Measurements from ENCODE around the gene SMIM24. TPM values are rescaled to one million over a fixed set of nuclear protein-coding genes. Genes with fewer than 3 reads are reported as not detected.

SMIM24 gene
- total and polyA plus RNA-seq, 4 donors, result 0.10 to 0.22 (median 0.15) TPM; not detected in 1

- H3K27me3 ChIP-seq (ENCODE audit: control insufficient read depth in 3 of 3, insufficient read depth in 3 of 3, low read length in 2 of 3), result no peaks in the 10 kb centered on the region
- peak overlapping the region; percentile 83 for H3K4me3 ChIP-seq
- H3K9ac ChIP-seq (ENCODE audit: insufficient read depth in 1 of 2, low read length in 2 of 2), result peak overlapping the region; percentile 42 to 63
- TF ChIP-seq, protein P1, sequence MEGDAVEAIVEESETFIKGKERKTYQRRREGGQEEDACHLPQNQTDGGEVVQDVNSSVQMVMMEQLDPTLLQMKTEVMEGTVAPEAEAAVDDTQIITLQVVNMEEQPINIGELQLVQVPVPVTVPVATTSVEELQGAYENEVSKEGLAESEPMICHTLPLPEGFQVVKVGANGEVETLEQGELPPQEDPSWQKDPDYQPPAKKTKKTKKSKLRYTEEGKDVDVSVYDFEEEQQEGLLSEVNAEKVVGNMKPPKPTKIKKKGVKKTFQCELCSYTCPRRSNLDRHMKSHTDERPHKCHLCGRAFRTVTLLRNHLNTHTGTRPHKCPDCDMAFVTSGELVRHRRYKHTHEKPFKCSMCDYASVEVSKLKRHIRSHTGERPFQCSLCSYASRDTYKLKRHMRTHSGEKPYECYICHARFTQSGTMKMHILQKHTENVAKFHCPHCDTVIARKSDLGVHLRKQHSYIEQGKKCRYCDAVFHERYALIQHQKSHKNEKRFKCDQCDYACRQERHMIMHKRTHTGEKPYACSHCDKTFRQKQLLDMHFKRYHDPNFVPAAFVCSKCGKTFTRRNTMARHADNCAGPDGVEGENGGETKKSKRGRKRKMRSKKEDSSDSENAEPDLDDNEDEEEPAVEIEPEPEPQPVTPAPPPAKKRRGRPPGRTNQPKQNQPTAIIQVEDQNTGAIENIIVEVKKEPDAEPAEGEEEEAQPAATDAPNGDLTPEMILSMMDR (IDR thresholded peaks at IDR 0.05; ENCODE audit: control extremely low read depth, extremely low read depth), result no peak
- 1% methylated on average over 51 to 69 of the region's 69 CpGs for WGBS, 2 donors
- ATAC-seq (ENCODE audit: insufficient read depth, low FRiP score) (no peak), DNase-seq (peak; percentile 32 to 40 (median 37))
- H3K4me1 ChIP-seq (ENCODE audit: control insufficient read depth in 5 of 5, insufficient read depth in 5 of 5, low read length in 5 of 5), result peaks cover 0 to 18% (median 5%) of the 10 kb centered on the region in 5 donors
- peaks cover 0 to 15% (median 9%) of the 10 kb centered on the region in 4 donors for H3K36me3 ChIP-seq (ENCODE audit: control insufficient read depth in 4 of 4, insufficient read depth in 4 of 4, low read length in 4 of 4)
- no peaks in the 10 kb centered on the region for H3K9me3 ChIP-seq (ENCODE audit: control insufficient read depth in 4 of 4, insufficient read depth in 3 of 4, low read length in 3 of 4)
- H3K27ac ChIP-seq (ENCODE audit: low read depth in 1 of 2, low read length in 1 of 2), result peak overlapping the region; percentile 73 to 80
These were observed 26.3 kb upstream of the SMIM24 start for GRCh38 chr19:3506384-3507340.

DNA sequence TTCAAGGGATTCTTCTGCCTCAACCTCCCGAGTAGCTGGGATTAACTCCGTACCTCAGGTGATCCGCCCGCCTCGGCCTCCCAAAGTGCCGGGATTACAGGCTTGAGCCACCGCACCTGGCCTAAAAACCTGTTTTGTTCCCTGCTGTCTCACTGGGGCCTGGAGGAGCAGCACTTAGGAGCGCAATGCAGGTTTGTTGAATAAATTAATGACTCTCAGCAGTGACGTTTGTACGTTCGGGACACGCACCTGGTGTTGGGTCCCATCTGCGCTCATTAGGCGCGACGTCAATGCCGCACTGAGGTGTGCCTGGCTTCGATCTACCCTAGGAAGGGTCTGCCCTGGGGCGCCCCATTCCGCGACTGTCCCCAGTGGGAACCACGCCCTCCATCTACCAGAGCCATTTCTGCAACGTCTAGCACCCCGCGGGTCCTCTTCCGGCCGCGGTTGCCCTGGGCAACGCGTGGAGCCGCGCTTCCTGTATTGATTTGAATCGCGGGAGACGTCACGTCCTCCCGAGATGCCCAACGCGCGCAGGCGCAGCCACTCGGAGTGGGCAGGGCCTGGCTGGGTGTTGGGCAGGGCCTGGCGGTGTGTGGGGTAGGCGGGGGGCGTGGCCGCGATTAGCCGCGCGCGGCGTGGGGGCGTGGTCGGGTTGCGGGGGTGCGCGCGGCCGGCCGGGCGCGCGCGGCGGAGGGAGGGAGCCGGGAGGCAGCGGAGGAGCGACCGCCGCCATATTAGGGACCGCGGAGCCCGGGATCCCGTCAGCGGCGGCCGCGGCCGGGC is 25.5 kb upstream of the SMIM24 start, which contains the start of gene FZR1:
TSS of gene FZR1 (plus strand) at position 714 of the 786 bp plus-strand sequence. CDS start 16,679 bp downstream, outside the sequence.
- WGBS, 2 donors, result 1% methylated on average over 57 to 79 of the region's 79 CpGs
- peaks cover 0 to 21% (median 7%) of the 10 kb centered on the region in 5 donors for H3K4me1 ChIP-seq (ENCODE audit: control insufficient read depth in 5 of 5, insufficient read depth in 5 of 5, low read length in 5 of 5)
- no peaks in the 10 kb centered on the region for H3K9me3 ChIP-seq (ENCODE audit: control insufficient read depth in 4 of 4, insufficient read depth in 3 of 4, low read length in 3 of 4)
- peak within 1 kb of the TSS; percentile 63 to 97 for H3K9ac ChIP-seq (ENCODE audit: insufficient read depth in 1 of 2, low read length in 2 of 2)
- H3K4me3 ChIP-seq, result peak within 1 kb of the TSS; percentile 83
- H3K27ac ChIP-seq (ENCODE audit: low read depth in 1 of 2, low read length in 1 of 2), result peak within 1 kb of the TSS; percentile 73 to 93
- peak; percentile 96 for ATAC-seq (ENCODE audit: insufficient read depth, low FRiP score)
- TF ChIP-seq, protein P1 (IDR thresholded peaks at IDR 0.05; ENCODE audit: control extremely low read depth, extremely low read depth), result no peak
- H3K36me3 ChIP-seq (ENCODE audit: control insufficient read depth in 4 of 4, insufficient read depth in 4 of 4, low read length in 4 of 4), result peaks cover 0 to 15% (median 7%) of the 10 kb centered on the region in 4 donors
- DNase-seq, result peak; percentile 99 to 100 (median 99)
- no peaks in the 10 kb centered on the region for H3K27me3 ChIP-seq (ENCODE audit: control insufficient read depth in 3 of 3, insufficient read depth in 3 of 3, low read length in 2 of 3)

DNA sequence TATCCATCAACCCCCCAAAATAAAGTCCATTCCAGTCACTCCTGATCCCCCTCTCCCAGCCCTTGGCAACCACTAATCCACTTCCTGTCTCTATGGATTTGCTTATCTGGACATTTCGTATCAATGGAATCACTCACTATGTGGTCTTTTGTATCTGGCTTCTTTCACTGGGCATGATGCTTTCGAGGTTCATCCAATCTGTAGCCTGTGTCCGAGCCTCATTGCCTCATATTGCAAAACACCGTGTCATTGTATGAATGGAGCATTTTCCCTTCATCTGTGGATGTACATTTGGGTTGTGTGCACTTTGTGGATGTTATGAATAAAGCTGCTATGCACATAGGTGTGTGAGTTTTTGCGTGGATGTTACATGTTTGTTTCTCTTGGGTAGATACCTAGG is 24.4 kb upstream of the SMIM24 start:
- Histone ChIP-seq H3K9ac (ENCODE audit: insufficient read depth in 1 of 2, low read length in 2 of 2) (no peak overlapping the region), H3K27ac (ENCODE audit: low read depth in 1 of 2, low read length in 1 of 2) (peak overlapping the region in 1 of 2 donors; percentile 16), H3K9me3 (ENCODE audit: control insufficient read depth in 4 of 4, insufficient read depth in 3 of 4, low read length in 3 of 4) (no peaks in the 10 kb centered on the region), H3K36me3 (ENCODE audit: control insufficient read depth in 4 of 4, insufficient read depth in 4 of 4, low read length in 4 of 4) (peaks cover 0 to 8% (median 5%) of the 10 kb centered on the region in 4 donors), H3K4me1 (ENCODE audit: control insufficient read depth in 5 of 5, insufficient read depth in 5 of 5, low read length in 5 of 5) (peaks cover 1 to 26% (median 7%) of the 10 kb centered on the region in 5 donors), H3K27me3 (ENCODE audit: control insufficient read depth in 3 of 3, insufficient read depth in 3 of 3, low read length in 2 of 3) (no peaks in the 10 kb centered on the region), H3K4me3 (no peak overlapping the region)
- WGBS, 2 donors, result 72 to 81% methylated on average over 5 of the region's 5 CpGs
- ATAC-seq (ENCODE audit: insufficient read depth, low FRiP score) (no peak), DNase-seq (peak in 1 of 3 donors; percentile 25)
- TF ChIP-seq, protein P1 (IDR thresholded peaks at IDR 0.05; ENCODE audit: control extremely low read depth, extremely low read depth), result no peak

All from lung (tissue), 12 donors.